Measurements from ENCODE around the gene EVC2.

Gene EVC2

DNA sequence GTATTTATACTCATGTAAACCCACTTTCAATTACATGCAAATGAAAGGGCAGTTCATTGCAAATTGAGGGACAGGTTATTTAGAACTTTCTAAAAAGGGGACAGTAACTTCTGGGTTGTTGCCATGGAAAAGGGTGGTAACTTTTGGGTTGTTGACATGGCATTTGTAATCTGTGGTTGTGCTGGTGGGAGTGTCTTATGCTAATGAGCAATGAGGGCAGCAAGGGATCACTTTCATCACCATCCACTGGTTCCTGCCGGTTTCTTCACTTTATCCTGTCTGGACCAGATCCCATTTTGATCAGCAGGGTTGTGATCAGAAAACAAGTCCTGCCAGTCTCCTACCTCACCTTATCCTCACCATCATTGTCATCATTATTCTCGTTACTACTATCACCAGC lies 34.6 kb upstream of the EVC2 start:
- TF ChIP-seq, protein P1, sequence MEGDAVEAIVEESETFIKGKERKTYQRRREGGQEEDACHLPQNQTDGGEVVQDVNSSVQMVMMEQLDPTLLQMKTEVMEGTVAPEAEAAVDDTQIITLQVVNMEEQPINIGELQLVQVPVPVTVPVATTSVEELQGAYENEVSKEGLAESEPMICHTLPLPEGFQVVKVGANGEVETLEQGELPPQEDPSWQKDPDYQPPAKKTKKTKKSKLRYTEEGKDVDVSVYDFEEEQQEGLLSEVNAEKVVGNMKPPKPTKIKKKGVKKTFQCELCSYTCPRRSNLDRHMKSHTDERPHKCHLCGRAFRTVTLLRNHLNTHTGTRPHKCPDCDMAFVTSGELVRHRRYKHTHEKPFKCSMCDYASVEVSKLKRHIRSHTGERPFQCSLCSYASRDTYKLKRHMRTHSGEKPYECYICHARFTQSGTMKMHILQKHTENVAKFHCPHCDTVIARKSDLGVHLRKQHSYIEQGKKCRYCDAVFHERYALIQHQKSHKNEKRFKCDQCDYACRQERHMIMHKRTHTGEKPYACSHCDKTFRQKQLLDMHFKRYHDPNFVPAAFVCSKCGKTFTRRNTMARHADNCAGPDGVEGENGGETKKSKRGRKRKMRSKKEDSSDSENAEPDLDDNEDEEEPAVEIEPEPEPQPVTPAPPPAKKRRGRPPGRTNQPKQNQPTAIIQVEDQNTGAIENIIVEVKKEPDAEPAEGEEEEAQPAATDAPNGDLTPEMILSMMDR (IDR thresholded peaks at IDR 0.05; ENCODE audit: low read depth, low read length, missing control alignments): no peak
- no peak overlapping the region for H3K4me3 ChIP-seq (ENCODE audit: low read depth, low read length)
- DNase-seq (ENCODE audit: low read depth): no peak

DNA sequence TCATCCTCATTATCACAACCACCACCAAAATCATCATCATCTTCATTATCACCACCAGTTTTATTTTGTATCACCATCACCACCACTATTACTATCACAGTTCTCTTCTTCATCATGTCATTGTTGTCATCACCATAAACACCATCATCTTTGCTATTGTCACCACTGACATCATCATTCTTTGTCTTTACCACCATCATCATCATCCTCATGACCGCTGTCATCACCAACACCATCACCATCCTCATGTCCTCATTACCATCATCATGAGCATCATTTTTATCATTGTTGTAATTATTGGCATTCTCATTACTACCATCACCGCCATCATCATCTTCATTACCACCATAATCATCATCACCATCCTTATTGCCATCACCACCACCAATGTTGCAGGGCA lies 34.0 kb upstream of the EVC2 start:
- DNase-seq (ENCODE audit: low read depth): no peak
- TF ChIP-seq, protein P1 (IDR thresholded peaks at IDR 0.05; ENCODE audit: low read depth, low read length, missing control alignments): no peak
- H3K4me3 ChIP-seq (ENCODE audit: low read depth, low read length): no peak overlapping the region

DNA sequence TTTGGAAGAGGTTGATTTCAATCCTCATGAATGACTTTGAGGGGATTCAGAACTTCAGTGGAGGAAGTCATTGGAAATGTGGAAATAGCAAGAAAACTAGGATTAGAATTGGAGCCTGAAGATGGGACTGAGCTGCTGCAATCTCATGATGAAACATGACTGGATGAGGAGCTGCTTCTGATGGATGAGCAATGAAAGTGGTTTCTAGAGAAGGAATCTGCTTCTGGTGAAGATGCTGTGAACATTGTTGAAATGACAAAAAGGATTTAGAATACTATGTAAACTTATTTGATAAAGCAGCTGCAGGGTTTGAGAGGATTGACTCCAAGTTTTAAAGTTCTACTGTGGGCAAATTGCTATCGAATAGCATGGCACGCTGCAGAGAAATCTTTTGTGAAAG lies 29.7 kb upstream of the EVC2 start:
- TF ChIP-seq, protein P1 (IDR thresholded peaks at IDR 0.05; ENCODE audit: low read depth, low read length, missing control alignments): no peak
- no peak overlapping the region for H3K4me3 ChIP-seq (ENCODE audit: low read depth, low read length)
- DNase-seq (ENCODE audit: low read depth): no peak

DNA sequence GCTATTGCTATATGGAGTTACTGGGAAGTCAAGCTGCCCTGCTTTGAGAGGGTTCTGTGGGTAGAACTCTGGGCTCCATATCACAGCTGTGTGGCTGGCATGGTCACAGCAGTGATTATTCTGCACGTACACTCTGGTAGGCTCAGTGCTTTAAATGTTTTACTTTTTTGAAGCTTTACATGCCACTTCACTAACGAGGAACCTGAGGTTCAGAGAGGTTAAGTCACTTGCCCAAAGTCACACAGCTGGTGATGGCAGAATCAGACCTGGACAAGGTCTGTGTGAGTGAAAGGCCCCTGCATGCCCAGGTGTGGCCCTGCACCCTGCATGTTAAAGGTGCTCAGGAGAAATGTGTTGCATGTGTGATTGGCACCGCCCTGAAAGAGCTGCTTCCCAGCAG lies 27.1 kb upstream of the EVC2 start:
- TF ChIP-seq, protein P1 (IDR thresholded peaks at IDR 0.05; ENCODE audit: low read depth, low read length, missing control alignments): no peak
- H3K4me3 ChIP-seq (ENCODE audit: low read depth, low read length): no peak overlapping the region
- no peak for DNase-seq (ENCODE audit: low read depth)

DNA sequence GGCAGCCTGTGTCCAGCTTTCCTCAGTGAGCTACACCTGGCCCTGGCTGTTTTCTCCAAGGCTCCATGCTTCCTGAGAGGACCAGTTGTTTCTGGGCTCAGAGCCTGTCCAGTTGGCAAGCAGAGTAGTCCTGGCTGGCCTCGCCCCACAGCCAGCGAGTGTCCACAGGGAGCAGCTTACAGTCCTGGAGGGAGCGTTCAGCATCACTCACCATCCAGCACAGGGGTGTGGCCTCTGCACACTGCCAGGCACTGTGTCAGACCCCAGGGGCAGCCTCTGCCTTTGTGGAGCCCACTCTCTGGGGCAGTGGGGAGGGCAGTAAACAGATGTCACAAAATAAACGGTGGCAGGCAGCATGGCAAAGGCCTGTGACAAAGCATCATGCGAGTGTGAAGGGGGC lies 26.5 kb upstream of the EVC2 start:
- H3K4me3 ChIP-seq (ENCODE audit: low read depth, low read length): no peak overlapping the region
- TF ChIP-seq, protein P1 (IDR thresholded peaks at IDR 0.05; ENCODE audit: low read depth, low read length, missing control alignments): no peak
- DNase-seq (ENCODE audit: low read depth): no peak

DNA sequence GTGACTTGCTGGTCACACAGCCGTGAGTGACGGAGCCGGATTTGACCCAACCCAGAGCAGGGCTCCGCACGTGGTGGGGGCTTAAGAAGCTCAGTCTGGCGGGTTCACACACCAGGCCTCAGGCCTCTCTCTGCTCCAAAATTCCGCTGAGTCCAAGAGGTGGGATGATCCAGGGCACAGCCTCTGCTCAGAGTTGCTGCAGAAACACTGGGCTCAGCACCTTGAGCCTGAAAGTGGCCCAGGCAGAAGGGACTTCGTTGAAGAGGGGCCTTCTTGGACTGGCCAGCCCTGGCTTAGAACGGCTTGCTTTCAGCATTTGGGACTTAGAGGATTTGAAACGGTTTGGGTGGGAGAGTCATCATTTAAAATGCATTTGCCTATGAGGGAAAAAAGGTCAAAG lies 23.8 kb upstream of the EVC2 start:
- H3K4me3 ChIP-seq (ENCODE audit: low read depth, low read length): no peak overlapping the region
- TF ChIP-seq, protein P1 (IDR thresholded peaks at IDR 0.05; ENCODE audit: low read depth, low read length, missing control alignments): no peak
- DNase-seq (ENCODE audit: low read depth): no peak
